ENCODE data around the gene TMEM270.
A peak's percentile ranks its signal among the peaks of the same experiment; 100 is the strongest.
"Not testable (repeated sequence)": the region's sequence is repeated elsewhere in the genome, so short reads cannot be mapped to it uniquely, and the experiment has no call there.

TMEM270 gene

DNA sequence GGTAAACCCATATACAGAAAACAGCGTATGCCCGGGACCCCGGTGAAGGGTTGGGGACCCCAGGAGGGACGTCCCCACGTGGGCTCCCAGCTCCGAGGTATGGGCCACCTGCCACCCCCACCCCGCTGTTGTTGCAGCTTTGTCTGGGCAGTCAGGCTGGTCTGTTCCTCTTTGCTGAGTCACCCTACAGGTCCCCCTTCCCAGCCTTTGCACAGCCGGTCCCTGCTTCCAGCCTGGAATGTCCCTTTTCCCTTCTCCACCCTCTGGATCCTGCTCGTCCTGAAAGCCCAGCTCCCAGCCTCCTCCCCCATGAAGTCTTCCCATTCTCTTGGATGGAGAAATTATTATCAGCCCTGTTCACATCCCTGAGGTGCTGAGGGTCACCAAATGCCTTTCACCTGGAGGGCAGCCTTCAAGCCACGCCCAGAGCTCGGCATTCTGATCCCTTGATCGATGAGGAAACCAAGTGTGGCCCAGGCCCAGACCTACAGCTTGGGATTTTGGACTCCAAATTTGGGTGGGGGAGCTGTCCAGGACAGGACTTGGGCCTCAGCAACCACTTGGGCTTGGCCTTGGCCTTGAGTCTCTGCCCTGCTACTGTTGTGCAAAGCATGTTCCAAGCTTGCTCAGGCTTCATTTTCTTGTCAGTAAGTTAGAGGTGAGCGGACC is 27.6 kb upstream of the TMEM270 start:
- peak; percentile 47 for DNase-seq

DNA sequence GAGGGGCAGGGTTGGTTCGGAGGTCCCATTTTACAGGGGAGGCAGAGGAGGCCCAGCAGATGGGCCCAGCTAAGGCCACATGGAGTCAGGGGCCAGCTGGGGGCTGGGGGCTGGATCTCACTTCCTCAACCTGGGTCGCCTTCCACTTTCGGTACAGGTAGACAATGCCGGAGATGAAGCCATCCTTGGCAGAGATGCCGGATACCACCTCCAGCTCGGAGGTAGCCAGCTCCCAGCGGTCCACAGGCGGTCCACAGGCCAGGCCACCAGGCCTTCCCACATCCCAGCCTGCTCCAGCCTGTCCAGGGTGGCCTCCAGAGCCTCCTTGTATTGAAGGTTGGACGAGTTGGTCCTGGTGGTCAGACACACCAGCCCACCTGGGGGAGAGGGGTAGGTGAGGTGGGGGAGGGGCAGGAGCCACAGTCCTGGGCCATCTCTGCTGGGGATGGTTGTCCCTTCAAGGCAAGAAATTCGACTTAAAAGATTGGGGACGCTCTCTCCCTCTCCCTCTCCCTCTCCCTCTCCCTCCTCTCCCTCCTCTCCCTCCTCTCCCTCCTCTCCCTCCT is 26.2 kb upstream of the TMEM270 start:
- no peak for DNase-seq

DNA sequence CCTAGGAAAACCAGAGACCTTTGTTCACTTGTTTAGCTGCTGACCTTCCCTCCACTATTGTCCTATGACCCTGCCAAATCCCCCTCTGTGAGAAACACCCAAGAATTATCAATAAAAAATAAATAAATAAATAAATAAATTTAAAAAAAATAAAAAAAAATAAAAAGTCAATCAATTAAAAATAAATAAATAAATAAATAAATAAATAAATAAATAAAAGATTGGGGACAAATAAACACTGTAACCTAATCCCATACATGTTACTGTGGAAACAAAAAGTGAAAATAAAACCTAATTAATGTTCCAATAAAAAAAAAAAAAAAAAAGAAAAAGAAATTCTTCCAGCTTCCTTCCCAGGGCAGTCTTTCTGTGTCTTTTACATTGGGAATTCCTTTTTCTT is 23.8 kb upstream of the TMEM270 start:
- DNase-seq: not testable (repeated sequence)

DNA sequence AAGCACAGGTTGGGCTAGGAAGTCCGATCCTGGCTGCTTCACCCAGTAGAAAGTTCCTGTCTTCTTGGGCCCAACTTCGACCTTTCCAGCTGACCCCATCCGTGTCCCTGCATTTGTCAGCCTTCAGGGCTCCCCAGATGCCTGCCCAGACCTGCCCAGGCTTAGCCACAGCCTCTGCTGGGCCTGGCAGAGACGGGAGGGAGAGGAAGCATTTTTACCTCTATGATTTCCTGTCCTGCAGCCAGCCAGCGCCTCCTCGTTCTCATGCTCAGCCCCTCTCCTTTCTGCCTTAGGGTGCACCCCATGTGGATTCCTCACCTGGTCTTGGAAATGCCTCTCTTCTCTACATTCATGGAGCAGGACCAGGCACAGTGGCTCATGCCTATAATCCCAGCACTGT is 22.3 kb upstream of the TMEM270 start:
- DNase-seq: peak; percentile 62

DNA sequence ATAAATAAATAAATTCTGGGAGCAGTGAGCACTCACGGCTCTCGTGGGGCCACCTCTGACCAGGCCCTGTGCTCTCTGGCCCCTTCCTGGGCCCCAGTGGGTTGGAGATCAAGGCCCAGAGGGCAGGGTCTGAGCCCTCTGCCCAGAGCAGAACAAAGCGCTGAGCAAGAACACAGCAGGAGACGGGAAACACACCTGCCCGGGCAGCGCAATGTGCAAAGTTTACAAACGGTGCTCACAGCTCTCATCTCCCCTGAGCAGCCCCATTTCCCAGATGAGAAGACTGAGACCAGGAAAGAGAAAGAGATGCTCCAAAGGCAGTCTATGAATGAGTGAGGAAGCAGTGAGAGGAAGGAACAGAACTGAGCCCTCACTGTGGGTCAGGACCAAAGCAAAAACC is 21.7 kb upstream of the TMEM270 start:
- no peak for DNase-seq

DNA sequence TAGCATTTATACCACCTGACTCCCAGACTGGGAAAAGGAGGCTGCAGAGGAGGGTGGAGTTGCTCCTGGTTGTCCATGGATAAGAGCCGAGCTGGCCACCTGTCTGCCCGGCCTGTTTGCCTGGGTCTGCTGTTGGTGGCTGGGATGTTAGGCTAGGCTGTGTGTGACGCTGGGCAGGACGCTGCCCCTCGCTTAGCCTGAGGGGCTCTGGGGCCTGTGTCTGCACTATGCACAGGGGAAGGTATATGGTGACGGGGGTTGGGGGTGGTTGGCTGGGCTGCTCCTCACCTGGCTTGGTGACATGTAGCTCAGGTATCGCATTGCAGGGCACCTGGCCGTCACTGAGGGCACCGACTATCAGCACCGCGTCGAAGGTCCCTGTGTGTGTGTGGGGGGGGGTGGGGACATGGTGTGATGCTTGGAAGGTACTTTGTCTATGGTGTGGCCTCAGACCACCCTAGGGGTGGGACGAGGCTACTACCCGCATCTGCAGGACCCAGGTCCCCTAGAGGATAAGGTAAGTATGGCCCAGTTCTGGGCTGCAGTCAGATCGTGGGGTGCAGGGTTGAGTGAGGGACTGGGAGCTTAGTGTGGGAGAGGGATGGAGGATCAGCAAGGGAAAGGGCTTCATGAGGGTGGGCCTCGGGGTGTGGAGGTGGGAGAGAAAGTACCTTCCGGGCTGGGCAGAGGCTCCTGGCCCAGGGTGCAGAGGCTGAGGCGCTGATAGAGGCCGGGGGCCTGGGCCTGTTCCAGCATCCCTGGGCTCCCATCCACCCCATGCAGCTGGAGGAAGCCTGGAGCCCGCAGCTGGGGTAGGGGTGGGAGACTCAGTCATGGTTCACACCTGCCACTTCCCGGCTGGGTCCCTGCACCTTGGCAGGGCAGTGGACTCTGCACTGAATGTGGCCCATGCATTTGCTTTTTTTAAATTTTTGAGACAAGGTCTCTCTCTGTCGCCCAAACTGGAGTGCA is 20.9 kb upstream of the TMEM270 start:
- no peak for DNase-seq

DNA sequence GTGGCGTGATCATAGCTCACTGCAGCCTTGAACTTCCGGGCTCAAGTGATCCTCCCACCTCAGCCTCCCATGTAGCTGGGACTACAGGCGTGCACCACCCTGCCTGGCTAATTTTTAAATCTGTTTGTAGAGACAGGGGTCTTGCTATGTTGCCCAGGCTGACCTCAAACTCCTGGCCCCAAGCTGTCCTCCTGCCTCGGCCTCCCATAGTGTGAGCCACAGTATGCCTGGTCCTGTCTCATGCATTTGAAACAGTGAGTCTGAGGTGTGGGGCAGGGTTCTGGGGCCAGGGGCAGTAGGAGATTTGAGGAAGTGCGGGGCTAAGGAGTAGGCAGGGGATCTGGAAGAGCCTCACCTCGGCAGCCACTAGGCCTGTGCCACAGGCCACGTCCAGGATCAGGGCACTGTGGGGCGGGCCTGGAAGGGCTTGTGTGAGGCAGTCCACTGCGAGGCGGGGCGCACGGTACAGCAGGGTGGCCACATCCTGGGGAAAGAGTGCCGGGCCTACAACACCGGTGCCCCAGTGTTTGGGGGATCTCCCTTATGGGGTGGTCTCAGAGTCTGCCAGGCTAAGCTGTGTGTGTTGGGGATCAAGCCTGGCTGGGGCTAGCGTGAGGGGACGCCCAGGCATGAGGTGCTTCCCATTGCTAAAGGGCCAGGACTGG is 20.1 kb upstream of the TMEM270 start:
- DNase-seq: no peak

DNA sequence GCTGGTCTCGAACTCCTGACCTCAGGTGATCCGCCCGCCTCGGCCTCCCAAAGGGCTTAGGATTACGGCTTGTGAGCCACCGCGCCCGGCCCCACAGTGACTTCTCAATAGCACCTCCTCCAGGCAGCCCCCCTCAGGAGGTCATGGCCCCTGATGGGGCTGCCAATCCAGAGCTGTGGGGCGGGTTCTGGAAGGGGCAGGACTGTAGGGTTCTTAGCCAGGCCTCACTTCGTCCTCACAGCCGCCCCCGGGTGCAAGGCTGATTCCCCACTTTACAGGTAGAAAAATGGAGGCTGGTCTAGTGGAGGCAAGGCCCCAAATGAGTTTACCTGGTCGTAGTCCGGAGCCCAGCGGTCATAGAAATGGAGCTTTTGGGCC is 19.3 kb upstream of the TMEM270 start:
- DNase-seq: no peak

DNA sequence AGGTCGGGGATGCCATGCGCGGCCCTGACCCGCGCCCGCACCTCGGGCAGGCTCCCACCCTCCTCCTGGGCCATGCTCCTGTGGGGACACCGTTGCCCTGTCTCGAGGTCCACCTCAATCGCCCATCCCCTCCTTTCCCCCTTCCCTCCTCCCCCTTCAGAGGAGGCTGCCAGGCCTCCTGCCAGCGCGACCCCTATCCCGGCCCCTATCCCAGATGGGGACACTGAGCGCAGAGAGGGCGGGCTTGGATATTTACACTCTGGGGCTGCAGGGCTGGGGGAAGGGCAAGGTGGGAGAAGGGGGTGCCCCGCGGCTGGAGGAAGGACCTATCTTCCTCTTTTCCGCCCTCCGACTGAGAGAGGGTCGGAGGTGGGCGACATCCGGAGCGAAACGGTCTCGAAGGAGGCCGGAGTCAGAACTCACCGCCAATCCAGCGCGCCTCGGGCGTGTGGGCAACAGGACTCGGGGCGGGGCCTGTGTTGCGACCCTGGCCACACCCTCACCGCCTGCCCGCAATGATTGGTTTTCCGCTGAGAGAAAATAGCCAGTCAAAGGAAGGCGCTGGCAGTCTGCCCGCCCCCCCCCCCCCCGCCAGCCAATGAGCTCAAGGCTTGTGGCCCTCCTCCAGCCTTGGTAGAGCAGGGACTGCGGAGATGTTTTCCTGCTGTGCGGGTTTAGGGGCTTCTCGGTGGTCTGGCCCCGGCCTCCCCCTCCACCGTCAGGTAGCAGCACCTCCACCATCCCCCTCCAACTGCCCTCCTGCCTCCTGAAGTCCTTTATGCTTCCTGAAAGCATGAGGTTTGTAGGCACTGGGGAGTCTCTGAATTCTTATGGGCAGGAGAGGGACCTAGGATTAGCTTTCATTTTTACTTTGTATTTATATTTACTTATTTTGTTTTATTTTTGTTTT is 18.6 kb upstream of the TMEM270 start, which contains the start of gene METTL27:
Gene METTL27 (minus strand): TSS at position 450 of the 910 bp plus-strand sequence. CDS start 376 bp downstream, at position 74.
- peak; percentile 98 for DNase-seq

DNA sequence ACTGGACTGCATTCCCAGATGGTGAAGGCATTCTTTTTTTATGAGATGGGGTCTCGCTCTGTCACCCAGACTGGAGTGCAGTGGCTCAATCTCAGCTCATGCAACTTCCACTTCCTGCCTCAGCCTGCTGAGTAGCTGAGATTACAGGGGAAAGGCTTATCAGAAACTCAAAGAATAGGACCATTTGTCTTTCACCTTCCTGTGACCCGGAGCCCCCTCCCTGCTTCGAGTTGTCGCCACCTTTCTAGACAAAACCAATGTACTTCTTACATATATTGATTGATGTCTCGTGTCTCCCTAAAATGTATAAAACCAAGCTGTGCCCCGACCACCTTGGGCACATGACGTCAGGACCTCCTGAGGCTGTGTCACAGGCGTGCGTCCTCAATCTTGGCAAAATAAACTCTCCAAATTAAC is 16.8 kb upstream of the TMEM270 start:
- DNase-seq: no peak

DNA sequence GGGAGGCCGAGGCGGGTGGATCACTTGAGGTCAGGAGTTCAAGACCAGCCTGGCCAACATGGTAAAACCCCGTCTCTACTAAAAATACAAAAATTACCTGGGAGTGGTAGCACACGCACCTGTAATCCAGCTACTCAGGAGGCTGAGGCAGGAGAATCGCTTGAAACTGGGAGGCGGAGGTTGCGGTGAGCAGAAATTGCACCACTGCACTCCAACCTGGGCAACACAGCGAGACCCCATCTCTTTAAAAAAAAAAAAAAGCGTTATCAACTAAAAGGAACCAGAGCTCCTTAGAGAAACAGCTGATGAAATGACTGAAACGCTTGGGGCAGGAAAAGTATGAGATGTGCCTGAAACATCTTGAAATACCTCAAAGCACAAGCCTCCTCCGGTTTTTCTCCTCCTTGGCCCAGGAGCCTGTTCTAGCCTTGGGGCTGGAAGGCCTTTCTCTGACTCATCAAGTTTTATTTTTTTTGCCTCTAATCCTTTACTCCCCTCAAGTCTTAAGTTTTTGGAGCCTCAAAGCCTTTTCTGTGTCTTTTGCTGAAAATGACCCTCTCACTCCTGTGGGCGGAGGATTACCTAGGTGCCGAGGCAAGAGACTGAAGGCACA is 16.0 kb upstream of the TMEM270 start:
- no peak for DNase-seq

DNA sequence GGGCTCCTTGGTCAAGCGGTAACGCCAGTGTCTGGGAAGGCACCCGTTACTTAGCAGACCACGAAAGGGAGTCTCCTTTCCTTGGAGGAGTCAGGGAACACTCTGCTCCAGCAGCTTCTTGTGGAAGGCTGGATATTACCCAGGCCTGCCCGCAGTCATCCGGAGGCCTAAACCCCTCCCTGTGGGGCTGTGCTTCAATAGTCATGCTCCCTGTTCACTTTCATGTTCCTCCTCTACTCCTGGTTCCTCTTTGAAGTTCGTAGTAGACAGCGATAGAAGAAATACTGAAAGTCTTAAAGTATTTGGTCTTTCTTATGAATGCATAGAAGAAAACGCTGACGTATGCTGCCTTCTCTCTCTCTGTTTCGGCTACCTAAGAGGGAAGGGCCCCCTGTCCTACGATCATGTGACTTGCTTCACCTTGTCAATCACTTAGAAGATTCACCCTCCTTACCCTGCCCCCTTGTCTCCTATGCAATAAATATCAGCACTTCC is 15.2 kb upstream of the TMEM270 start:
- DNase-seq: not testable (repeated sequence)

DNA sequence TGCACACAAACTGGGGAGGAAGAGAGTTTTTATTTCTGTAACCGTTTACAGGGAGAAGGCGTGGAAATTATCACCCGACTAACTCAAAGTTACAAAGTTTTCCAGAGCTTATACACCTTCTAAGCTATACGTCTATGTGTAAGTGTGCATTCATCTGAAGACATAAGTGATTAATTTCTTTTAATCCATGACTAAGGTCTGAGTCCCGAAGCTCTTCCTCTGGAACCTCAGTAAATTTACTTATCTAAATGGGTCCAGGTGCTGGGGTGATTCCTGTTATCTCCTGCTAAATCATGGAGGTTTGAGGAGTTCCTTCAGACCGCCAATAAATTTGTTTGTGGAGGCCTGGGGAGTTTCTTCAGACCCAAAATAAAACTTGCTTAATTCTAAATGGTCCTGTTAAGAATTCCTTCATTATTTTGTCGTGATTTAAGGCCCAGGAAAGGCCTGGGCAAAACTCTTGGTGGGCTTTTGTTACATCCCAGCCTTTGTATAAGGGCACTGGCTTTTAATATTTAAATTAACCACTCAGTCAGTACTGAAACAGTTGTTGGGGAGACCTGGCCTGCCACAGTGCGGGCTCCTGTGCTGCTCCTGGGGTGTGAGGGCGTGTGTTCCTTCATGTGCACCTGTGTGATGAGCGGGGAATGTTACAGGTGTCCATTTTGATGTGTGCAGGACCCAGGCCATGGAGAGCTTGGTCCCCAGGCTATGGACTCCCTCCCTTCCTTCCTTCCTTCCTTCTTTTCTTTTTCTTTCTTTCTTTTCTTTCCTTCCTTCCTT is 12.8 kb upstream of the TMEM270 start:
- DNase-seq: no peak

DNA sequence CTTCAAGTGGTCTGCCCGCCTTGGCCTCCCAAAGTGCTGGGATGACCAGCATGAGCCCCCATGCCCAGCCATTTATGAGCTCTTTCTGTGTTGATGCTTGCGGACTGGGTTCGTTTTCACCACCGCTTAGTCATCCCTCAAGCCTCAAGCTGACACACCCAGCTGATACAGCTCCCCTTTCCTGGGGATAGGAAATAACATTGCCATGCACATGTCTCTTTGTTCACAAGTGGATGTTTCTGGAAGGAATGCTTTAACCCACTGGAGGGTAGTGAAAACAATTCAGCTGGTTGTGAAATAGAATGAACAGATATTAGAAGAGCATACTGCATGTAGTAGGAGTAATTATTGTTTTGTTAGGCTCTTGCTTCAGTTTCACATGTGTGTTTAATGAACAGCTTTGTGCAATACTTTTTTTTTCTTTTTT is 10.2 kb upstream of the TMEM270 start:
- DNase-seq: peak; percentile 41

DNA sequence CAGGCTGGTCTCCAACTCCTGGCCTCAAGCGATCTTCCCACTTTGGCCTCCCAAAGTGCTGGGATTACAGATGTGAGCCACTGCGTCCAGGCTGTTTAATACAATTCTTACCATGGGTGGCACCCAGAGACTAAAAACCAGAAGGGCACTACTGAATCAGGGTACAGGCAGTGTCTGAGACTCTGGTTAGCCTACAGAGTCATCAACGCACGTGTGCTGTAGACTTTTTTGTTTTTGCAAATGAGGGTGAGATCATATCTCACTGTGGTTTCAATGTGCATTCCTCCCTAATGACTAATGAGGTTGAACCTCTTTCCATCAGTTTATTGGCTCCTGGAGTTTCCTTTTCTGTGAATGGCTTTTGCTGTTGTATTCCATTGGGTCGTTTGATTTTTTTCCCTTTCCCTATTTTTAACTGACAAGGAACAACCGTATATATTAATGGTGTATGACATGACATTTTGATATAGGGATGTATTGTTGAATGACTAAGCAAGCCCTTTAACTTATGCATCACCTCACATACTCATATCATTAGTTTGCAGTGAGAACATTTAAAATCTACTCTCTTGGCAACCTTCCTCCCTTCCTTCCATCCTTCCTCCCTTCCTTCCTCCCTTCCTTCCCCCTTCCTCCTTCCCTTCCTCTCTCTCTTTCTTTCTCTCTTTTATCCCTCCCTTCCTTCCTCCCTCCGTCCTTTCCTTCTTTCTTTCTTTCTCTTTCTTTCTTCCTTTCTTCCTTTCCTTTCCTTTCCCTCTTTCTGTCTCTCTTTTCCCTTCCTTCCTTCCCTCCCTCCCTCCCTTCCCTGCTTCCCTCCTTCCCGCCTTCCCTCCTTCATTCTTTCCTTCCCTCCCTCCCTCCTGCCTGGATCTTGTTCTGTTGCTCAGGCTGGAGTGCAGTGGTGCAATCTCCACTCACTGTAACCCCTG is 9.3 kb upstream of the TMEM270 start:
- peak; percentile 67 for DNase-seq

DNA sequence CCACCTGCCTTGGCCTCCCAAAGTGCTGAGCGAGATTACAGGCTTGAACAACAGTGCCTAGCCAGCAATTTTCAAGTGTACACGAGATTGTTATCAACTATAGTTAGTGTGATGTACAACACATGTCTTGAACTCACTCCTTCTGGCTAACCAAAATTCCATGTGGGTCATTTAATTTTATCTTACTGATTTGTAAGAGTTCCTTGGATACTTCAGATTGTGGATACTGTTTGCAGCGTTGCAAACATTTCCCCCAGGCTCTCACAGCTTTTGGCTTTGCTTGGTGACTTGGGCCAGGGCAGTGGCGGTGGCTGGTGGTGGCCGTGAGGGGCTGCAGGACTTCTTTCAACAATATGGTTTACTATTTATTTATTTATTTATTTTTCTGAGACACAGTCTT is 8.5 kb upstream of the TMEM270 start:
- DNase-seq: no peak

DNA sequence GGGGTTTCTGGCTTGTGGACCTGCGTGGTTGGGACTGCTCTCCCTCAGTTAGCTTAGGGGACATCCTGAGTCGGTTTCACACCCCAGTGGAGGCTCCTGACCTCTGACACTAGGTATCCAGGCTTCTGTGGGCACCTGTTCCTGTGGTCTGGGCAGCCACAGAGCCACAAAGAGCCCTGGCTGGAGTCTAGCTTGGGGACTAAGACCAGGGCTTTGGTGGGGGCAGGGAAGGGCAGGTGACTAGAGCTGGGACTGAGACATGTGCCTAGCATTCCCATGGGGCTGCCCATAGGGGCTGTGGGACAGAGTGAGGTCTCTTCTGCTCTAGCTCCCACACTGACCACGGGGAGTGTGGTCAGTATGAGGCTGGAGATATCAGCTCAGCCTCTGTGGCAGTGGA is 4.0 kb upstream of the TMEM270 start:
- DNase-seq: no peak

DNA sequence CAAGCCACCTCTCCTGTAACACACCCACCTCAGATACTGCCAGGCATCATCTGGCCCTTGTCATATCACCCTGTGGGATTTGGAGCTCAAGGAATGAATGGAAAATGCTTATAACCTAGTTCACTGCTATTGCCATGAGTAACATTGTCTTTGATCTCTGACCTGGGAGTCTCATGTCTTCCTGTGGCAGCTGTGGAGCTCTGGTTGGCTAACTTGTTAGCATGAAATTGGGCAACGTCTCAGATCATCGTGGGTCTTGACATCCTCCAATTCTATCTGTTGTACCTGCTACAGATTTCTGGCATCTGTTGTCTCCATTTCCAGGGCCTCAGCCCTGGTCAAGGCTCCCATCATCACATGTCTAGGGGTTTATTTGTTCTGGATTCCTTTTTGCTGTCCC is 2.2 kb upstream of the TMEM270 start:
- no peak for DNase-seq

DNA sequence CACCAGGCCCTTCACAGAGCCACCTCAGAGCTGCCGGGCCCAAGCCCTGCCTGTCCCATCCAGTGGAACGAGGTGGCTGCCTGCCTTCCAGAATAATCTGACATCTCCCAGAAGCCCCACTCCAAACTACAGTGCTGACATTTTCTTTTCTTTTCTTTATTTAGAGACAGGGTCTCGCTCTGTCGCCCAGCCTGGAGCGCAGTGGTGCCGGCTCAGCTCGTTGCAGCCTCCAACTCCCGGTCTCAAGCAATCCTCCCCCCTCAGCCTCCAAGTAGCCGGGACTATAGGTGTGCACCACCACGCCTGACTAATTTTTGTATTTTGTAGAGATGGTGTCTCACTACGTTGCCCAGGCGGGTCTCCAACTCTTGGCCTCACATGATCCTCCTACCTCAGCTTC is 346 bp downstream of the TMEM270 start:
- DNase-seq: no peak
